Dedifferentiated amniotic fluid mesenchymal stem cell (primary cell): Measurements from ENCODE around the gene NPM1.
"Not testable (repeated sequence)": the region's sequence is repeated elsewhere in the genome, so short reads cannot be mapped to it uniquely, and the experiment has no call there.

Experiments used
- DNase-seq: peaks from one replicate; pipeline ENCODE4 v3.0.0-alpha.2; 2016; ENCODE audit errors: extremely low spot score

NPM1 gene

DNA sequence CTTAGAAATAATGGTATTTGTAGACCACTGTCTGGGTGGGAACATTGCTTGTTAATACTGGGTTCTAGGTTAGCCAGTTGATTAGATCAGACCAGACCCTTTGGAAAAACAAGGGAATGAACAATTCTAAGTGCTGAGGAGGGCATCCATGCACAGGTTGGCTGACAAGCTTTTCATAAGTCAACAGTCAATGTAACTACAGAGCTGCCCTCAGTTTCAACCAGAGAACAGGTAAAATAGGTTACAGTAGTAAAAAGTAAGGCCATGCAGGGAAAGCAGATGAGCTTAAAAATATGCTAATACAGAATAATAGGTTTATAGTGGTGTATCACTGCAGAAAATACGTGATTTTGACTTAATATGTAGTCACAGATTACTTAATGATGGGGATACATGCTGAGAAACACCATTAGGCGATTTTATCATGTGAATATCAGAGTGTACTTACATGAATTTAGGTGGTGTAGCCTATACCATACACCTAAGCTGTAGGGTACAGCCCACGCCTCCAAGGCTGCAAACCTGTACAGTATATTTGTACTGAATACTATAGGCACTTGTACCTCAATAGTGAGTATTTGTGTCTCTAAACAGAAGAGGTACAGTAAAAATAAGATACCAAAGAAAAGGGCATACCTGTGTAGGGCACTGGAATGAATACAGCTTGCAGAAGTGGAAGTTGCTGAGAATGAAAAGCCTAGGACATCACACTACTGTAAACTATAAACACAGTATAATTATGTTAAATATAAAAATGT is 25.7 kb downstream of the NPM1 start:
- DNase-seq: no peak

DNA sequence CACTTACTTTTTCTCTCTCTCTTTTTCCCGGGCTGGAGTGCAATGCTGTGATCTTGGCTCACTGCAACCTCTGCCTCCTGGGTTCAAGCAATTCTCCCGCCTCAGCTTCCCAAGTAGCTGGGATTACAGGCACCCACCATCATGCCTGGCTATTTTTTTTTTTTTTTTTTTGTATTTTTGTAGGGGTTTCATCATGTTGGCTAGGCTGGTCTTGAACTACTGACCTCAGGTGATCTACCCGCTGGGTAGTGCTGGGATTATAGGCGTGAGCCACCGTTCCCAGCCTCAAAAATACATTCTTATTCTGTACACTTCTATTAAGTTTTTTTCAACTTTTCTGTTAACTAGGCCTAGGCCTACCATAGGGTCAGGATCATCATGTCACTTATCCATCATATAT is 26.3 kb downstream of the NPM1 start:
- not testable (repeated sequence) for DNase-seq

GRCh38 chr5:171415115-171415730 is 27.6 kb downstream of the NPM1 start:
- no peak for DNase-seq

GRCh38 chr5:171416160-171417049 is 28.8 kb downstream of the NPM1 start:
- no peak for DNase-seq

DNA sequence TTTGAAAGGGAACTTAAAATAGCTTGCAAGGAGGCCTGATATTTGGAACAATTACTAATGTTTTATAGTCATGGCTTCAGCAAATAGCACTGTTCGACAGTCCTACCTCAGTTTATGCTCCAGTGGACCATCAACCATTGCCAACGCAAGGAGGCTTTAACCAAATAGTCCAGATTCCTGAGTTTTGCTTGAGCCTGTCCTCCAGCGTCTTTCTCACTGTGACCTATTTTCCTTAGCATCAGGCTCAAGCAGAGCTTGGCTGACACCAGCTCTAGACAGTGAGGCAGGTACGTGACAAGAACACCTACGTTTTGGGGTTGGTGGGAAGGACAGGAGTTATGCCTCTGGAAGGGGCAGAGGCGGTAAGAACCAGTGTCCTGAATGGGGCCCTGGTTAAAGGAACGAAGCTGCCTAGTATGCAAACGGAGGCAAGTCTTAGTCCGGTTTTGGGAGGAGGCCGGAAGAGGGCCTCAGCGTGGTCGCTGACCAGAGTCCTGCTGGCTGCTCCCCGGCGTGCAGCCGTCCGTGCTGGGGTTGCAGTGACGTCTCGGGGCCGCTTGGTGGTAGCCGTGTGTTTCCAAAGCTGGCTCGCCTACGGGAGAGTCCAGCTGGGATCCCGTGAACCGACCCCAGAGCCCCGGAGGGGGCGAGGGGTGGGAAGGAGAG is 30.8 kb downstream of the NPM1 start:
- DNase-seq: peak; percentile 81

DNA sequence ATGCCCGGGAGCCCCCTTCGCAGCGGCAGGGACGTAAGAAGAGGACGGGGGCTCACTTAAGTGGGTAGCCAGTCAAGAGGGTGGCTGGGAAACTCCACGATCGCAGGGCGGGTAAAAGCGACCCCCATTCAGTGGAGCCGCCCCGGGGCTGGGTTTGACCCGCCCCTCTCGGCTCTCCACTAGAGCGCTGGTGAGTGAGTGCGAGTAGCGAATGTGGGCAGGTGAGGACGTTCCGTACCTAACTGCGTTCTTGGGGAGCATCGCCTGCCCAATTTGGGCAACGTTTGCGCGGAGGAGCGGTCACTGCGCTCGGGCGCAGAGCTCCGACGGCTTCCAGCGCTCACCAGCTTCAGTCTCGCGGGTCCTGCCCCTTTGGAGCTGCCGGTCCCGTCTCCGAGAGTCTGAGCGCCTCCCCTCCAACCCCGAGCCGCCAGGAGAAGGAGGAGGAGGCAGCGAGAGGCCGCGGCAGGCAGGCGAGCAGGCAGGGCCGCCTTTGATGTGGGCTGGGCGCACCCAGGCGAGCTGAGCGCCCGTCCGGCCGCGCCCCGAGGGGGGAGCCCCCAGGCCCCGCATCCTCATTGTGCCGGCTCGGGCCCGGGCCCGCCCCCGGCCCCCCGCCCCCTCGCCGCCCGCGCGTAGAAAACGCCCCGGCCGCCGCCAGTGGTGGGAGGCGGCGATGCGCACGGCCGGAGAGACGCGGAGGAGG is 31.5 kb downstream of the NPM1 start, which contains the start of gene FGF18:
FGF18 (plus strand) TSS at position 666 of the 706 bp plus-strand sequence. CDS start 553 bp downstream, outside the sequence.
- peak; percentile 46 for DNase-seq

DNA sequence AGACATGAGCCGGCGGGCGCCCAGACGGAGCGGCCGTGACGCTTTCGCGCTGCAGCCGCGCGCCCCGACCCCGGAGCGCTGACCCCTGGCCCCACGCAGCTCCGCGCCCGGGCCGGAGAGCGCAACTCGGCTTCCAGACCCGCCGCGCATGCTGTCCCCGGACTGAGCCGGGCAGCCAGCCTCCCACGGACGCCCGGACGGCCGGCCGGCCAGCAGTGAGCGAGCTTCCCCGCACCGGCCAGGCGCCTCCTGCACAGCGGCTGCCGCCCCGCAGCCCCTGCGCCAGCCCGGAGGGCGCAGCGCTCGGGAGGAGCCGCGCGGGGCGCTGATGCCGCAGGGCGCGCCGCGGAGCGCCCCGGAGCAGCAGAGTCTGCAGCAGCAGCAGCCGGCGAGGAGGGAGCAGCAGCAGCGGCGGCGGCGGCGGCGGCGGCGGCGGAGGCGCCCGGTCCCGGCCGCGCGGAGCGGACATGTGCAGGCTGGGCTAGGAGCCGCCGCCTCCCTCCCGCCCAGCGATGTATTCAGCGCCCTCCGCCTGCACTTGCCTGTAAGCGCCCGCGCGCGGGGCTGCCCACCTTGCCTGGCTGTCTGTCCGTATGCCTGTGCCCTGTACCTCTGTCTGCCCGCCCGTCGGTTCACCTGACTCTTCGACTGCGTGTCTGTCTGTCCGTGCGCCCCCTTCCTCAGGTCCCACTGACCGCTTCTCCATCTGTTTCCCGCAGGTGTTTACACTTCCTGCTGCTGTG is 32.2 kb downstream of the NPM1 start:
- DNase-seq: no peak

GRCh38 chr5:171420431-171421241 is 33.0 kb downstream of the NPM1 start:
- DNase-seq: peak; percentile 86

DNA sequence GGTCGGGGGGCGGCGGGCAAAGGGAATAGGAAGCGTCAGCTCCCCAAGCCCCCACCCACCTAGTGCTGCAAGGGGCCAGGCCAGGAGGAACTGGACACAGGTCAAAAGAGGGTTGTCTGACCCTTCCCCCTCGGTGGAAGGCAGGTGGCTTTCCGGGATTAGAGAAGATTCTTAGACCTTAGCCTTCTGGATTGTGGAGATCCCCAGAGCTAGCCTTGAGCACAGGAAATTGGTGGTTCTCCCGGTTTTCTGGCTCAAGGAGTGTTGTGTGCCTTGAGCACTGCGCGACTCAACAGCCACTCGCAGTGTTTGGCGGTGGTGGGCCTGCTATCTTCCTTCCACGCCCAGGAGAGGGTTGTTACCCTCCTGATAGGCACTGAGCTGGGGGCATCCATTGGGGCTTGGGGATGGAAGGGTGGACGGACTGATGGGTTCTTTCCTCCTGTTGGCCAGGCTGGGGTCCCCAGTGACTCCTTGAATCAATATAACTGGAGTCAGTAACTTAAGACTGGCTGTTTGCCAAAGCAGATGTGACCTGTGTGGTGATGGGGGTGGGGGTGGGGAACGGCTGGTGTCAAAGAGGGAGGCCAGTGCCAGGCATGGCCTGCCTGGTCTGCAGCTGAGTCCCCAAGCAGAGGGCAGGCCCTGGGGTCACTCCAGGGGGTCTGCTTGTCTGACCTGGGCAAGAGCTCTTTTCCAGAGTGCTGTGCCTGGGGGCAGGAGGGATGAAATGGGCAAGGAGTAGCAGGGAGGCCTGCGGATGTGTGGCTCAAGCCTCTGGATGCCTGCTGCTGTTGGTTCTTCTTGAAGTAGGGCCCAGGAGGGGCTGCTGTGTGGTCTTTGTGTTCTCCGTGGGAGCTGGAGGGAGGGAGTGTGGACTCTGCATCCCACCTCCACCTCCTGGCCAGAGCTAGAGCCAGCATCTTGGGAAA is 33.9 kb downstream of the NPM1 start:
- no peak for DNase-seq

- no peak for DNase-seq
Measured at GRCh38 chr5:171422495-171422894, 34.8 kb downstream of the NPM1 start.

DNA sequence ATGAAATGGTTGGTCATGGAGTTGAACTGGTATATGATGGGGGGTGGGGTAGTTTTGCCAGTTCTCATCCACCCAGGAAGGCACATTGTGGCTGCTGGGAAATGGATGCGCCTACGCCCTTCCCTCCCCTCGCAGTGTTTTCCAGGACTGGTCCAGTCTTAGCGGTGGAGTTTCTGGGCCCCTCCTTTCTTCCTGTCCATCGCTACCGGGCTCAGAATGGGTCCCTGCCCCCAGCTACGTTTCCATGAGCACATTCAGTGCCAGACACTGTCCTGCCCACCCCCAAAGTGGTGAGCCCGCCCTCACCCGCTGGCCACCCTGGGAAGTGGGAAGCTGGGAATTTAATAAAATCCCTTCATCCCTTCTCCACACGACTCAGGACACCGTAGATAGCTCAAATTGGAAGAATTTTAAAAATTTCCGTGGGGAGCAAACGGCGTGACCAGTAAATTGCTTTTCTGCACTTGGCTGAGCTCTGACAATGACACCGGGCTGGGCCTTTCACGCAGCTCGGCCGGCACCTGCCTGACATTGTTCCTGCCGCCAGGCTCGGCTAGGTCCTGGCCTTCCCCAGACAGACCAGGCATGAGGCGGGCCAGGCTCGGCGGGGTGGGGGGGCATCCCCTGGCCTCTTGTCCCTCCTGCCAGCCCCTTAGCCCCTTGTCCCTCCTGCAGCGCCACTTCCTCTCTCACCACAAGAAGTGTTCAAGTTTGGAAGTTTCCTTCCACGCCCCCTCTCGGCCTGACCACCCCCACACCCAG is 35.4 kb downstream of the NPM1 start:
- DNase-seq: no peak

DNA sequence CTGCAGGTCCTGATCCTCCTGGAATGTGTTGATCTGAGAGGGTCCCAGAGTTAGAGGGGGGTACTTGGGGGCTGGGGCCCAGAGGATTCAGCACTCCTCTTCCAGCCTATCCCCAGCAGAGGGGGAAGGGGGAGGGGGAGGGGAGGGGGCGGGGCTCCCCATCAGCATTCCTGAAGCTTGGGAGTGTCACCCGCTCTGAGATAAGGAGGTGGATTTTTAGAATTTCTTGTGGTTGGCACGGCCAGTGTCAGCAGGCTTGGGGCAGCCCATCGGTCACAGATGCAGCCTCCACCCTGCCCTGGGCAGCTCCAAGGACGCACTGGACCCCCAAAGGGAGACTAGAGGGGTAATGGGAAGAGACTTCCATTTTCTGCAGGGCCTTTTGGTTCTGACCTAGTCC is 37.1 kb downstream of the NPM1 start:
- DNase-seq: no peak

- DNase-seq: no peak
Measured at GRCh38 chr5:171425596-171426244, 38.1 kb downstream of the NPM1 start.

DNA sequence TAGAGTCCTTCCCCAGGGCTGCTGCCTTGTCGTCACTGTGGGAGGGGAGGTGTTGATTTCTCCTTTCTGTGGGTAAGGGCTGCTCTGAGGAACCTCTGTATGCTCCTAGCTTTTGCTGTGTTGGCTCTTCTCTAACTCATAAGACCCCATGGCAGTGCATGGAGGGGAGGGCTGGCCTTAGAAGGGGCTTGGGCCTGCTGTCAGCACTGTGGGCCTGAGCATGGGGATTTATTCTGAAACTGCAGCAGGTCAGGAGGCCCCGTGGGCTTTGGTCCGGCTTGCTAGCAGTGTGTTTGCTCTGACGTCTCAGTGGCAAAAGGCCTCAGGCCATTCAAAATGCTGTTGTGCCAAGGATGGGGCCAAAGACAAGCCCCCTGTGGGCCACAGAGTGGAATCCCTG is 38.6 kb downstream of the NPM1 start:
- no peak for DNase-seq

- no peak for DNase-seq
Measured at GRCh38 chr5:171426680-171427079, 39.0 kb downstream of the NPM1 start.

DNA sequence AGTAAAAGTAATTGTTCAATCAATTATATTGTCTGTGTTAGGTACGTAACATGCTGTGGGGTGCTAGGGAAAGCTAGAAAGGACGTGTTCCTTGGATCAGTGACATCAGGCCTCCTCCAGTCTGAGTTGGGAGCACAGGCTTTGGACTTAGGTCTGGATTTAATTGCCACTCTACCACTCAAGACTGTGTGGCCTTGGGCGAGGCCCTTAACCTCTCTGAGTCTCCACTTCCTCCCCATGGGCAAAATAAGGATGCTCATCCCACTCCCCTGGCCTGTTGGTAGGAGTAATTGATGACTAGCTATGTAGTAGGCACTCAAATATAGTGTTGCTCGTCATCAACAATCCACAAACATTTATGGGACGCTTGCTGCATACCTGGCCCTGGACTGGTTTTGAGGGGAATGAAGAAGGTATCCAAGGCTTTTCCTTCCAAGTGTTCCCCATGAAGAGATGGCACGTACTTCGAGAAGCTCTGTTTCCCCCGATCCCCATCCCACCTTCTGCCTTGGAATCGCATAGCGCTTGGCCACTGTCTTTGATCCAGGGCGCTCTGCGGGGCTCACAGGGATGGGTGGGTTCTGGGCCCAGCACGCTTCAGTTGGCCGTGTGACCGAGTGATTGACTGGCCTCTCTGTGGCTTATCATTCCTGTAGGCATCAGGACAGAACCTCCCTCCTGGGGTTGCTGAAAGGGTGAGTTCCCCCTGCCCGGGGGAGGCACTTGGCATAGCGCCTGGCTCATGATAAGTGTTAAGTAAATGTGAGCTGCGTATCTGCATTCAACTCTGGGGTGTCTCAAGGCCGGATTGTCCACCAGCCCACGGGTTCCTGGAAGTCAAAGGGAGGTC is 39.9 kb downstream of the NPM1 start:
- DNase-seq: no peak
